ENCODE data around the gene NUDT6. TPM values are rescaled to one million over a fixed set of nuclear protein-coding genes. Genes with fewer than 3 reads are reported as not detected.

The NUDT6 gene
- total RNA-seq, 4 donors from 2014 or later = 1.9 to 7.8 (median 4.4) TPM

DNA sequence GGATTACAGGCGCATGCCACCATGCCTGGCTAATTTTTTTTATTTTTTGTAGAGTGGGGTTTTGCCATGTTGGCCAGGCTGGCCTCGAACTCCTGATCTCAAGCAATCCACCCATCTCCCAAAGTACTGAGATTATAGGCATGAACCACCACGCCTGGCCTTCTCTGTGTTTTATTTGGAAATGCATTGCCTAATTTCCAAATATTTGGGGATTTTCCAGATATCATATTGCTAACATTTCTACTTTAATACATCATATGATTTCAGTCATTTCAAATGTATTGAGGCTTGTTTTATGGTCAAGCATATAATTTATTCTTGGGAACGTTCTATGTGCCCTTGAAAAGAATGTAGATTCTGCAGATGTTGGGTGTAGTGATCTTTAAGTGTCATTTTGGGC is 57.0 kb downstream of the NUDT6 start:
- TF ChIP-seq POLR2AphosphoS5 (IDR thresholded peaks at IDR 0.05) (no peak), POLR2A (IDR thresholded peaks at IDR 0.05) (no peak), EP300 (IDR thresholded peaks at IDR 0.05) (no peak)
- TF ChIP-seq, protein P1, sequence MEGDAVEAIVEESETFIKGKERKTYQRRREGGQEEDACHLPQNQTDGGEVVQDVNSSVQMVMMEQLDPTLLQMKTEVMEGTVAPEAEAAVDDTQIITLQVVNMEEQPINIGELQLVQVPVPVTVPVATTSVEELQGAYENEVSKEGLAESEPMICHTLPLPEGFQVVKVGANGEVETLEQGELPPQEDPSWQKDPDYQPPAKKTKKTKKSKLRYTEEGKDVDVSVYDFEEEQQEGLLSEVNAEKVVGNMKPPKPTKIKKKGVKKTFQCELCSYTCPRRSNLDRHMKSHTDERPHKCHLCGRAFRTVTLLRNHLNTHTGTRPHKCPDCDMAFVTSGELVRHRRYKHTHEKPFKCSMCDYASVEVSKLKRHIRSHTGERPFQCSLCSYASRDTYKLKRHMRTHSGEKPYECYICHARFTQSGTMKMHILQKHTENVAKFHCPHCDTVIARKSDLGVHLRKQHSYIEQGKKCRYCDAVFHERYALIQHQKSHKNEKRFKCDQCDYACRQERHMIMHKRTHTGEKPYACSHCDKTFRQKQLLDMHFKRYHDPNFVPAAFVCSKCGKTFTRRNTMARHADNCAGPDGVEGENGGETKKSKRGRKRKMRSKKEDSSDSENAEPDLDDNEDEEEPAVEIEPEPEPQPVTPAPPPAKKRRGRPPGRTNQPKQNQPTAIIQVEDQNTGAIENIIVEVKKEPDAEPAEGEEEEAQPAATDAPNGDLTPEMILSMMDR (IDR thresholded peaks at IDR 0.05) = no peak
- Histone ChIP-seq H3K9me3 (no peaks in the 10 kb centered on the region), H3K36me3 (no peaks in the 10 kb centered on the region), H3K4me3 (no peak overlapping the region), H3K27me3 (no peaks in the 10 kb centered on the region), H3K27ac (no peak overlapping the region), H3K4me1 (peaks cover 0 to 49% (median 0%) of the 10 kb centered on the region in 3 donors)
- WGBS, 2 donors (ENCODE audit: low coverage in 1 of 2) = 79 to 83% methylated on average over 2 to 4 of the region's 4 CpGs
- no peak for ATAC-seq

DNA sequence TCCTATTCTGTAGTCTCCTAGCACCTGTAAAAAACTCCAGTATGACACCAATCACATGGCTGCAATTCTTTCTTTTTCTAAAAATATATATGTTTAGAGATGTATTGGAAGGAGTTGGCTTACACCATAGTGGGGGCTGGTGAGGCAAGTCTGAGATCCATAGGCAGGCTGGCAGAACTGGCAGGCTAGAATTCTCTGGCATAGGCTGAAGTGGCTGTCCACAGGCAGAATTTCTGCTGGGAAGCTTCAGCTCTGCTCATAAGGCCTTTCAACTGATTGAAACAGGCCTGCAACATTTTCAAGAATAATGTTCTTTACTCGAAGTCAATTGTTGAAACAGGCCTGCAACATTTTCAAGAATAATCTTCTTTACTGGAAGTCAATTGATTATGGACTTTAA is 58.8 kb downstream of the NUDT6 start:
- Histone ChIP-seq H3K27me3 (no peaks in the 10 kb centered on the region), H3K4me1 (peaks cover 0 to 57% (median 0%) of the 10 kb centered on the region in 3 donors), H3K36me3 (no peaks in the 10 kb centered on the region), H3K27ac (no peak overlapping the region), H3K9me3 (no peaks in the 10 kb centered on the region), H3K4me3 (no peak overlapping the region)
- WGBS, 2 donors (ENCODE audit: low coverage in 1 of 2) = 0 to 33% methylated on average over 1 of the region's 1 CpG
- ATAC-seq = no peak
- TF ChIP-seq, protein P1 (IDR thresholded peaks at IDR 0.05) = no peak
- no peak for TF ChIP-seq POLR2AphosphoS5 (IDR thresholded peaks at IDR 0.05)
- no peak for TF ChIP-seq EP300 (IDR thresholded peaks at IDR 0.05)
- no peak for TF ChIP-seq POLR2A (IDR thresholded peaks at IDR 0.05)

DNA sequence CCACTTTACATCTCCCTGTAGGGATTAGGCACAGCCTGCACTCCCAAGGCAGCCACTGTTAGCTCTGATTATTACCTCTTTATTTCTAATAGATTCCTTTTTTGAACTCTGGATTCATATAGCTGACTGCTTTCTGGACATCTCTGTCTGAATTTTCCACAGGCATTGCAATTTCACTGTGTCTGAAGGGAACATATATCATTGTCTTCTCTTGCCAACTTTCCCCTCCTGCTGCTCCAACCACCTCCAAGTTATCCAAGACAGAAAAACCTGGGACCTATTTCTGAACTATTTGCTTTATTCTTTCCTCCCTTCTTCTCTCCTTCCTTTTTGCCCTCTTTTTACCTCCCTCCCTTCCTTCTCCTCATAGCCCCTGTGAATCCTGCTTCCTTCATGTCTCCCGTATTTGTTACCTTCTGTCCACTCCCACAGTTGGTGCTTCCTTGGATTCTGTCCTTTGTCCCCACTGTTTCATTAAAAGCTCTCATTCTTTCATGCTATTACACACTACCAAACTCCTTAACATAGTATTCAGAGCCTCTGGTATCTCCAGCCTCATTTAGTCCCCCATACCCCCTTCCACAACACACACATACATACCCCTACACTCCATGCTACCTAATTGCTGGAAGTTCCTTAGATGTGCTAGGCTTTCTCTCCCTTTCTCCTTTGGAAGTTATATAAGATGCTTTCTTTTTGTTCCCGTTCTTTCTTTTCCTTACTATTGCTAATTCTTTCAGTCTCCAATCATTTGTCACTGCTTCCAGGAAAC is 61.0 kb downstream of the NUDT6 start:
- 53 to 82% methylated on average over 2 of the region's 2 CpGs for WGBS, 2 donors (ENCODE audit: low coverage in 1 of 2)
- ATAC-seq = no peak
- Histone ChIP-seq H3K27me3 (no peaks in the 10 kb centered on the region), H3K9me3 (no peaks in the 10 kb centered on the region), H3K36me3 (no peaks in the 10 kb centered on the region), H3K27ac (no peak overlapping the region), H3K4me1 (peaks cover 0 to 73% (median 0%) of the 10 kb centered on the region in 3 donors), H3K4me3 (no peak overlapping the region)
- TF ChIP-seq POLR2AphosphoS5 (IDR thresholded peaks at IDR 0.05) (no peak), POLR2A (IDR thresholded peaks at IDR 0.05) (no peak), EP300 (IDR thresholded peaks at IDR 0.05) (no peak)
- TF ChIP-seq, protein P1 (IDR thresholded peaks at IDR 0.05) = no peak

DNA sequence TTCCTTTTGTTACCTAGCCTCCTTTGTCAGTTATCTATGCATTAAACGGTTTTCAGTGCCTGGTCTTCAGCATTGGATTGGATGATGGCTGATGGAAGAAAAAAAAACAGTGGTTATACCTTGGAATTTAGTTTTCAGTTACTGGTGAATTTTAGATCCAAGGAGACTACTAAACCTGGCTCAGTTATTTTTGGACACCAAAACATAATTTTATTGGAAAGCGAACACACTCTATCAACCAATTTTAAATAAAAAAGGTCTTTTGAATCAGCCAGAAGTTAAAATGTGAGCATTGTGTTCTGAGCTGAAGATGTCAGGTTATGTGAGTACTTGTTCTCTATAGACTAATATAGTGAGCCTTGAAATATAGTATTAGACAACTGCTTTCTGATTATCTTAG is 63.7 kb downstream of the NUDT6 start:
- TF ChIP-seq, protein P1 (IDR thresholded peaks at IDR 0.05) = no peak
- TF ChIP-seq POLR2A (IDR thresholded peaks at IDR 0.05) = no peak
- no peak for TF ChIP-seq POLR2AphosphoS5 (IDR thresholded peaks at IDR 0.05)
- TF ChIP-seq EP300 (IDR thresholded peaks at IDR 0.05) = no peak
- ATAC-seq = no peak
- Histone ChIP-seq H3K9me3 (no peaks in the 10 kb centered on the region), H3K36me3 (no peaks in the 10 kb centered on the region), H3K27me3 (no peaks in the 10 kb centered on the region), H3K27ac (no peak overlapping the region), H3K4me1 (peaks cover 0 to 81% (median 16%) of the 10 kb centered on the region in 3 donors), H3K4me3 (no peak overlapping the region)
- 58 to 63% methylated on average over 2 of the region's 2 CpGs for WGBS, 2 donors (ENCODE audit: low coverage in 1 of 2)

DNA sequence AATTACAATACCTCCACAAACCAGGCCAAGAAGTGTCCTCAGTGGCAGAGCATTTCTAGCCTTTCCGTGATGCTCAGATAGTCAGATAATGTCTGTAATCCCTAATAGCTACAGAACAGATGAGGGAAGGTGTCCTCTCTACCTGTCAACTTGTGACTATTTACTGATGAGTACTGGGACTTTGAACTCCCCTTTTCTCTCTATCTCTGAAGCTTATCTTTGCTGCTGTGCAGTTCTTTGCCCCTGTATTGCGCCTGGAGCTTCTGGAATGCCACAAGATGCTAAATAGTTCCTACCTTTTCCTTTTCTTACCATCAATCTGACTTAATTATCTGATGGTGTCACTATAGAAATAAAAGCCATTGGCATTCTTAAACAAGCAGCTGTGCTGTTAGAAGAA is 65.2 kb downstream of the NUDT6 start:
- TF ChIP-seq POLR2AphosphoS5 (IDR thresholded peaks at IDR 0.05) (no peak), EP300 (IDR thresholded peaks at IDR 0.05) (no peak), POLR2A (IDR thresholded peaks at IDR 0.05) (no peak)
- TF ChIP-seq, protein P1 (IDR thresholded peaks at IDR 0.05) = no peak
- Histone ChIP-seq H3K27me3 (no peaks in the 10 kb centered on the region), H3K4me3 (no peak overlapping the region), H3K36me3 (no peaks in the 10 kb centered on the region), H3K27ac (no peak overlapping the region), H3K9me3 (no peaks in the 10 kb centered on the region), H3K4me1 (peaks cover 0 to 77% (median 16%) of the 10 kb centered on the region in 3 donors)
- 100% methylated on average over 1 to 2 of the region's 2 CpGs for WGBS, 2 donors (ENCODE audit: low coverage in 1 of 2)
- ATAC-seq = no peak

Measured in gastroesophageal sphincter (tissue), 4 donors.